ENCODE results near the gene ST7. TPM values are rescaled to one million over a fixed set of nuclear protein-coding genes. Genes with fewer than 3 reads are reported as not detected.

The ST7 gene
- total and polyA plus RNA-seq, 2 of the 8 experiments (the other 6 are each of a cell fraction or from before 2014, with no cell fraction given), result 16.3 to 18.0 TPM

DNA sequence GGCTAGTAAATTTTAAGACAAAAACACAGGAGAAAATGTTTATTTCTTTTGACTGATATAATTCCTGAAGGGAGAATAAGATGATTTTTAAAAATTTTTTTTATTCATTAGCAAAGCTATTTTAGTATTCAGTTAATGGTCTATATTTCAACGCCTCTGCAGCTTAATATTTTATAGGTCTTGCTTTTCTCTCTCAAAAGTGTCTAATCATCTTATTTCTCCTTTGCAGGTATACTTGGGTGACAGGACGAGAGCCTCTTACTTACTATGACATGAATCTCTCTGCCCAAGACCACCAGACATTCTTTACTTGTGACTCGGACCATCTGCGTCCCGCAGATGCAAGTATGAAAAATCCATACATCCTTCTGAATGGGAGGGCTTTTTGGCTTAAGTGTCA is 177.0 kb downstream of the ST7 start (continued):
- no peak for TF ChIP-seq SRF (IDR thresholded peaks at IDR 0.05; ENCODE audit: low read depth, low read length)
- TF ChIP-seq TEAD4 (IDR thresholded peaks at IDR 0.05; ENCODE audit: low read depth, low read length), result no peak
- TF ChIP-seq FOSL1 (IDR thresholded peaks at IDR 0.05; ENCODE audit: insufficient read depth, low read depth, low read length), result no peak
- TF ChIP-seq SIN3A (conservative IDR thresholded peaks at IDR 0.05 in 1 of 2, IDR thresholded peaks at IDR 0.05 in 1 of 2; ENCODE audit: low read depth in 1 of 2, low read length in 2 of 2), result no peak
- TF ChIP-seq BCL11A (IDR thresholded peaks at IDR 0.05; ENCODE audit: low read depth in 2 of 2, low read length in 2 of 2), result no peak
- no peak for TF ChIP-seq JUN (IDR thresholded peaks at IDR 0.05; ENCODE audit: low read depth, low read length)

Measured in H1 (cell line).